ENCODE results near the gene RAP1GAP2. TPM values are rescaled to one million over a fixed set of nuclear protein-coding genes. Genes with fewer than 3 reads are reported as not detected.

RAP1GAP2 gene
- total and polyA plus RNA-seq, 8 donors, result 11.8 to 92.4 (median 31.0) TPM

DNA sequence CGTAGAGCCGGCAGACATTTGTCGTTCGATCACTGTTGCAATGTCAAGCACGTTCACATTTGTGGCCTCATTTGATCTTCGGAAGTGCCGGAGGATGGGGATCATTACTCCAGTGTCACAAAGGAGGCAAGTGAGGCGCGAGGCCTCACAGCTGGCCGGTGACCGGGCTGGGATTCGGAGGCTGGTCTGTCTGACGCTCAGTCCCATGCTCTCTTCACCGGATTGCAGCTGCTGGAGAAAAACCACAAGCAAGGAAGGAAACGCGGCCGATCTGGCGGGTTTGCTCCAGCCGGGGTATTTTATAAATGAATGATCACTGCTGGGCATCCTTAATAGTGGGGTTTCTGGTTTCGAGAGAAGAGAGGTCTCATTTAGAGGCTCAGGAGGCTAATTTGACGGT lies 139.4 kb downstream of the RAP1GAP2 start:
- intact Hi-C loops (cut with DNase I; ENCODE audit: low total_unique reads), result no loop called here
- Histone ChIP-seq H3K36me3 (peaks cover 0 to 14% (median 4%) of the 10 kb centered on the region in 4 donors), H3K27me3 (no peaks in the 10 kb centered on the region), H3K4me1 (peaks cover 12 to 34% (median 14%) of the 10 kb centered on the region in 4 donors), H3K27ac (no peak overlapping the region), H3K9me3 (no peaks in the 10 kb centered on the region), H3K4me3 (no peak overlapping the region)
- WGBS, 5 donors, result 74 to 83% (median 77%) methylated on average over 21 of the region's 21 CpGs
- DNase-seq, result no peak
- TF ChIP-seq POLR2A (IDR thresholded peaks at IDR 0.05) (no peak), EP300 (IDR thresholded peaks at IDR 0.05) (no peak), POLR2AphosphoS5 (IDR thresholded peaks at IDR 0.05) (no peak), CTCF (IDR thresholded peaks at IDR 0.05) (no peak)

DNA sequence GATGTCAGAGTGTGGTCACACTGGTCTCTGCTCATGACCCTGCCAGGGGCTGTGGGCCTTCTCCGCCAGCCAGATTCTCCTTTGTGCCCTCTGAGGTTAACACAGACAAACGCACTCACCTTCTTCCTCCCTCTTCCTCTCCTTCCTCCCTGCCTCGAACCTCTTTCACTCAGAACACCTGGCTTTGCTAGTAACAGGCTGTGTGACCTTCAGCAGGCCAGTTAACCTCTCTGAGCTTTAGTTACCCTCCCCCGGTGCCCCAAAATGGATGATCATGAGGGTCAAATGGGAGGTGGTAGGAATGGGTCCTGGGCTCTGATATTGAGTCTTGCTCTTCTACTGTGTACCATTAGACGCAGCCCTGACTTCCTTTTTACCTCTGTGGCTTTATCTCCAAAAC lies 140.1 kb downstream of the RAP1GAP2 start:
- Histone ChIP-seq H3K4me1 (peaks cover 8 to 31% (median 16%) of the 10 kb centered on the region in 4 donors), H3K27ac (no peak overlapping the region), H3K4me3 (no peak overlapping the region), H3K27me3 (no peaks in the 10 kb centered on the region), H3K36me3 (peaks cover 0 to 14% (median 4%) of the 10 kb centered on the region in 4 donors), H3K9me3 (no peaks in the 10 kb centered on the region)
- WGBS, 5 donors, result 75 to 85% (median 81%) methylated on average over 5 of the region's 5 CpGs
- intact Hi-C loops (cut with DNase I; ENCODE audit: low total_unique reads), result no loop called here
- TF ChIP-seq POLR2AphosphoS5 (IDR thresholded peaks at IDR 0.05), result no peak
- TF ChIP-seq POLR2A (IDR thresholded peaks at IDR 0.05), result no peak
- no peak for TF ChIP-seq EP300 (IDR thresholded peaks at IDR 0.05)
- no peak for TF ChIP-seq CTCF (IDR thresholded peaks at IDR 0.05)
- no peak for DNase-seq

- H3K4me1 ChIP-seq, result peaks cover 5 to 29% (median 16%) of the 10 kb centered on the region in 4 donors
- no peak overlapping the region for H3K27ac ChIP-seq
- intact Hi-C loops (cut with DNase I; ENCODE audit: low total_unique reads), result no loop called here
- no peak for DNase-seq
- no peak overlapping the region for H3K4me3 ChIP-seq
- H3K36me3 ChIP-seq, result peaks cover 0 to 14% (median 4%) of the 10 kb centered on the region in 4 donors
- H3K27me3 ChIP-seq, result no peaks in the 10 kb centered on the region
- 50 to 76% (median 71%) methylated on average over 7 of the region's 7 CpGs for WGBS, 5 donors
- TF ChIP-seq POLR2AphosphoS5 (IDR thresholded peaks at IDR 0.05) (no peak), CTCF (IDR thresholded peaks at IDR 0.05) (no peak), EP300 (IDR thresholded peaks at IDR 0.05) (no peak), POLR2A (IDR thresholded peaks at IDR 0.05) (no peak)
- no peaks in the 10 kb centered on the region for H3K9me3 ChIP-seq
Observed at GRCh38 chr17:2936771-2937321, 140.6 kb downstream of the RAP1GAP2 start.

GRCh38 chr17:2937331-2938003 lies 141.2 kb downstream of the RAP1GAP2 start:
- Histone ChIP-seq H3K36me3 (peaks cover 0 to 14% (median 4%) of the 10 kb centered on the region in 4 donors), H3K27ac (no peak overlapping the region), H3K4me3 (no peak overlapping the region), H3K27me3 (no peaks in the 10 kb centered on the region), H3K4me1 (peaks cover 5 to 29% (median 16%) of the 10 kb centered on the region in 4 donors), H3K9me3 (no peaks in the 10 kb centered on the region)
- no peak for TF ChIP-seq EP300 (IDR thresholded peaks at IDR 0.05)
- TF ChIP-seq POLR2A (IDR thresholded peaks at IDR 0.05), result no peak
- TF ChIP-seq POLR2AphosphoS5 (IDR thresholded peaks at IDR 0.05), result no peak
- TF ChIP-seq CTCF (IDR thresholded peaks at IDR 0.05), result no peak
- intact Hi-C loops (cut with DNase I; ENCODE audit: low total_unique reads), result no loop called here
- DNase-seq, result no peak
- WGBS, 5 donors, result 46 to 66% (median 60%) methylated on average over 8 to 10 of the region's 10 CpGs
